SIG-M5 (cell line): ENCODE results near the gene CYB5D1.
"Not testable (repeated sequence)": the region's sequence is repeated elsewhere in the genome, so short reads cannot be mapped to it uniquely, and the experiment has no call there.

ENCODE experiments used
- DNase-seq: peaks from one replicate; lab custom pipeline; 2025; lab: John Stamatoyannopoulos, UW

Gene CYB5D1

GRCh38 chr17:7856011-7856810, 1.6 kb upstream of the CYB5D1 start:
- no peak for DNase-seq

- peak; percentile 96 for DNase-seq
Measured at GRCh38 chr17:7856811-7857712, 741 bp upstream of the CYB5D1 start, which contains the start of gene NAA38. TSS of gene NAA38 (minus strand) at chr17:7857559. CDS start at chr17:7857463, 96 bp downstream.

GRCh38 chr17:7858522-7858810, 663 bp downstream of the CYB5D1 start:
- DNase-seq, result peak; percentile 44

GRCh38 chr17:7859028-7859427, 1.2 kb downstream of the CYB5D1 start:
- no peak for DNase-seq

GRCh38 chr17:7862692-7863437, 5.1 kb downstream of the CYB5D1 start:
- DNase-seq, result no peak

GRCh38 chr17:7864384-7864783, 6.6 kb downstream of the CYB5D1 start:
- not testable (repeated sequence) for DNase-seq

- no peak for DNase-seq
Measured at GRCh38 chr17:7864995-7865650, 7.3 kb downstream of the CYB5D1 start.

- no peak for DNase-seq
Measured at GRCh38 chr17:7867881-7868329, 10.1 kb downstream of the CYB5D1 start.

- DNase-seq, result no peak
Measured at GRCh38 chr17:7873051-7873450, 15.2 kb downstream of the CYB5D1 start.

- no peak for DNase-seq
Measured at GRCh38 chr17:7875804-7876370, 18.1 kb downstream of the CYB5D1 start.

- DNase-seq, result no peak
Measured at GRCh38 chr17:7878234-7878633, 20.4 kb downstream of the CYB5D1 start.

- no peak for DNase-seq
Measured at GRCh38 chr17:7880076-7880868, 22.5 kb downstream of the CYB5D1 start.

GRCh38 chr17:7881276-7882054, 23.7 kb downstream of the CYB5D1 start:
- DNase-seq, result no peak

GRCh38 chr17:7882068-7882467, 24.3 kb downstream of the CYB5D1 start:
- no peak for DNase-seq

- no peak for DNase-seq
Measured at GRCh38 chr17:7882629-7883028, 24.8 kb downstream of the CYB5D1 start.

- no peak for DNase-seq
Measured at GRCh38 chr17:7883781-7884386, 26.1 kb downstream of the CYB5D1 start.

- no peak for DNase-seq
Measured at GRCh38 chr17:7884581-7885366, 27.0 kb downstream of the CYB5D1 start.

GRCh38 chr17:7885367-7886226, 27.8 kb downstream of the CYB5D1 start:
- no peak for DNase-seq
